ENCODE data around the gene TMEM196. TPM values are rescaled to one million over a fixed set of nuclear protein-coding genes. Genes with fewer than 3 reads are reported as not detected.

TMEM196 gene
- total and polyA plus RNA-seq, 2 experiments from 2014 or later, result 0.11 TPM; not detected in 1

- TF ChIP-seq REST (IDR thresholded peaks at IDR 0.05; ENCODE audit: unreplicated experiment) (no peak), POLR2AphosphoS5 (IDR thresholded peaks at IDR 0.05; ENCODE audit: low read depth) (no peak), CTCF (conservative IDR thresholded peaks at IDR 0.05; ENCODE audit: low read depth in 2 of 2) (no peak), ETS1 (IDR thresholded peaks at IDR 0.05) (no peak), NANOG (IDR thresholded peaks at IDR 0.05; ENCODE audit: borderline replicate concordance) (no peak), EZH2 (IDR thresholded peaks at IDR 0.05; ENCODE audit: low read depth, unreplicated experiment) (no peak)
These were observed 23.8 kb downstream of the TMEM196 start (continued) for GRCh38 chr7:19749658-19750057.

- no peak overlapping the region for H3K27ac ChIP-seq (ENCODE audit: low read depth)
- DNase-seq (ENCODE audit: low spot score) (peak; percentile 82), ATAC-seq (peak; percentile 82)
- H3K27me3 ChIP-seq (ENCODE audit: insufficient read depth), result no peaks in the 10 kb centered on the region
- Mint-ChIP-seq H3K4me1 (no peaks in the 10 kb centered on the region), H3K9me3 (no peaks in the 10 kb centered on the region), H3K27ac (no peak overlapping the region), H3K4me3 (no peak overlapping the region), H3K36me3 (ENCODE audit: low read depth) (no peaks in the 10 kb centered on the region), H3K27me3 (ENCODE audit: insufficient read depth, low read depth, poor library complexity) (no peaks in the 10 kb centered on the region)
- H3K36me3 ChIP-seq (ENCODE audit: insufficient read depth), result no peaks in the 10 kb centered on the region
- no peaks in the 10 kb centered on the region for H3K9me2 ChIP-seq (ENCODE audit: insufficient read depth)
- H3K4me3 ChIP-seq, result no peak overlapping the region
- no peaks in the 10 kb centered on the region for H4K20me1 ChIP-seq (replicated peaks; ENCODE audit: insufficient read depth)
- H2AFZ ChIP-seq, result no peak overlapping the region
- no peak overlapping the region for H3K4me2 ChIP-seq
- no peaks in the 10 kb centered on the region for H3F3A ChIP-seq (replicated peaks; ENCODE audit: low read depth)
- H3K79me2 ChIP-seq (replicated peaks; ENCODE audit: insufficient read depth), result no peaks in the 10 kb centered on the region
- H3K4me1 ChIP-seq (ENCODE audit: insufficient read depth), result no peaks in the 10 kb centered on the region
- TF ChIP-seq ZNF462 (CRISPR knock-in tag; IDR thresholded peaks at IDR 0.05) (no peak), STAT1 (IDR thresholded peaks at IDR 0.05; ENCODE audit: unreplicated experiment) (no peak), CTCF (conservative IDR thresholded peaks at IDR 0.05; ENCODE audit: low read depth in 2 of 2) (peak; percentile 70 to 72), POLR2AphosphoS5 (IDR thresholded peaks at IDR 0.05; ENCODE audit: low read depth) (no peak), ZNF114 (CRISPR knock-in tag; IDR thresholded peaks at IDR 0.05) (no peak)
These were observed 25.6 kb downstream of the TMEM196 start for GRCh38 chr7:19747740-19748339.

Data from GM23338 (cell line).